Choroid plexus epithelial cell (primary cell): ENCODE measurements around the gene CALHM3.
"Not testable (repeated sequence)": the region's sequence is repeated elsewhere in the genome, so short reads cannot be mapped to it uniquely, and the experiment has no call there.

ENCODE experiments used
- DNase-seq: peaks from one replicate; pipeline ENCODE4 v3.0.0-alpha.2; 2010; ENCODE audit warnings: low read depth
- H3K4me3 ChIP-seq: 2 replicates; pipeline ENCODE4 v1.5.1; 2011; ENCODE audit warnings: low read depth, mild to moderate bottlenecking, control low read depth, low read length, moderate library complexity
- TF ChIP-seq, protein P1 (sequence below): conservative IDR thresholded peaks from 2 replicates; pipeline ENCODE4 v1.5.1; 2011; ENCODE audit warnings: low read depth, mild to moderate bottlenecking, control low read depth, inconsistent platforms, low read length, moderate library complexity

The CALHM3 gene

GRCh38 chr10:103507235-103508191 lies 28.5 kb upstream of the CALHM3 start:
- no peak for DNase-seq
- no peak overlapping the region for H3K4me3 ChIP-seq
- TF ChIP-seq, protein P1, sequence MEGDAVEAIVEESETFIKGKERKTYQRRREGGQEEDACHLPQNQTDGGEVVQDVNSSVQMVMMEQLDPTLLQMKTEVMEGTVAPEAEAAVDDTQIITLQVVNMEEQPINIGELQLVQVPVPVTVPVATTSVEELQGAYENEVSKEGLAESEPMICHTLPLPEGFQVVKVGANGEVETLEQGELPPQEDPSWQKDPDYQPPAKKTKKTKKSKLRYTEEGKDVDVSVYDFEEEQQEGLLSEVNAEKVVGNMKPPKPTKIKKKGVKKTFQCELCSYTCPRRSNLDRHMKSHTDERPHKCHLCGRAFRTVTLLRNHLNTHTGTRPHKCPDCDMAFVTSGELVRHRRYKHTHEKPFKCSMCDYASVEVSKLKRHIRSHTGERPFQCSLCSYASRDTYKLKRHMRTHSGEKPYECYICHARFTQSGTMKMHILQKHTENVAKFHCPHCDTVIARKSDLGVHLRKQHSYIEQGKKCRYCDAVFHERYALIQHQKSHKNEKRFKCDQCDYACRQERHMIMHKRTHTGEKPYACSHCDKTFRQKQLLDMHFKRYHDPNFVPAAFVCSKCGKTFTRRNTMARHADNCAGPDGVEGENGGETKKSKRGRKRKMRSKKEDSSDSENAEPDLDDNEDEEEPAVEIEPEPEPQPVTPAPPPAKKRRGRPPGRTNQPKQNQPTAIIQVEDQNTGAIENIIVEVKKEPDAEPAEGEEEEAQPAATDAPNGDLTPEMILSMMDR: peak; percentile 20

DNA sequence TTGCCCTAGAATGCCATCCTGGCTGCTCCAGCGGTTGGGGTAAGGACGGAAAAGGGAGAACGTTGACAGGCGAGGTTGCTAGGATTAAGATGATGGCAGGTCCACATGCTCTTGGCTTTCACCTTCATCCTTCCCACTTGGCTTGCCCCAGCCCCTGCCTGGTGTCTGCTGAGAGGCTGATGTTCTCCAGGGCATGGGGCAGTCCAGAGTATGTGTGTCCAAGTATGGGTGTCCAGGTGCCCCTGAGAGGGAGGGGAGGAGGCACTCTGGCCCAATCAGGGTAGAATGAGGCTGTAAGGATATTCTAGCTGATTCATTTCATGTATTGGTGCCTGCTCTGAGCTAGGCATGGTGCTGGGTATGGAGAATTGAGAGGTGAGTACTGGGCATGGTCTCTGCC lies 27.0 kb upstream of the CALHM3 start:
- no peak overlapping the region for H3K4me3 ChIP-seq
- DNase-seq: no peak
- TF ChIP-seq, protein P1: no peak

DNA sequence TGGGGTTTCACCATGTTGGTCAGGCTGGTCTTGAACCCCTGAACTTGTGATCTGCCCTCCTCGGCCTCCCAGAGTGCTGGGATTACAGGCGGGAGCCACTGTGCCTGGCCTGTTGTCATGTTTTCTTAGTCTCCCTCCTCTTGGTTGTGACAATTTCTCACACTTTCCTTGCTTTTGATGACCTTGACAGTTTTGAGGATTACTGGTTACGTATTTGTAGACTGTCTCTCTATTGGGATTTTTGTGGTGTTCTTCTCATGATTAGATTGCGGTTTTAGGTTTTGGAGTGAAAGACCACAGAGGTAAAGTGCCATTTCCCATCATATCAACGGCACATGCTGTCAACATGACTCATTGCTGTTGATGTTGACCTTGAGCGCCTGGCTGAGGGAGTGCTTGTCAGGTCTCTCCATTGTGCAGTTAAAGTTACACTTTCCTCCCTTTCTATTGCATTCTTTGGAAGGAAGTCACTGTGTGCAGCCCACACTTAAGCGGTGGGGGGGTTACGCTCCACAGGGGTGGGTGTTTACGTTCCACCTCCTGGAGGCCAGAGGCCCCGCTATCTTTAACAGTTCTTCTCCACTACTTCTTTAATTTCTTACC lies 25.2 kb upstream of the CALHM3 start:
- DNase-seq: peak; percentile 99
- no peak overlapping the region for H3K4me3 ChIP-seq
- TF ChIP-seq, protein P1: no peak

GRCh38 chr10:103503777-103504176 lies 24.7 kb upstream of the CALHM3 start:
- DNase-seq, H3K4me3 ChIP-seq: not testable (repeated sequence)

- TF ChIP-seq, protein P1: no peak
- DNase-seq: no peak
These were observed 24.0 kb upstream of the CALHM3 start for GRCh38 chr10:103502849-103503660.

GRCh38 chr10:103501186-103501585 lies 22.1 kb upstream of the CALHM3 start:
- no peak for DNase-seq
- TF ChIP-seq, protein P1: no peak
- no peak overlapping the region for H3K4me3 ChIP-seq

More at GRCh38 chr10:103502849-103503660, 24.0 kb upstream of the CALHM3 start:
- no peak overlapping the region for H3K4me3 ChIP-seq

GRCh38 chr10:103500481-103500880 lies 21.4 kb upstream of the CALHM3 start:
- no peak for DNase-seq
- TF ChIP-seq, protein P1: no peak
- no peak overlapping the region for H3K4me3 ChIP-seq
